ENCODE data around the gene CALCA.

Gene CALCA

DNA sequence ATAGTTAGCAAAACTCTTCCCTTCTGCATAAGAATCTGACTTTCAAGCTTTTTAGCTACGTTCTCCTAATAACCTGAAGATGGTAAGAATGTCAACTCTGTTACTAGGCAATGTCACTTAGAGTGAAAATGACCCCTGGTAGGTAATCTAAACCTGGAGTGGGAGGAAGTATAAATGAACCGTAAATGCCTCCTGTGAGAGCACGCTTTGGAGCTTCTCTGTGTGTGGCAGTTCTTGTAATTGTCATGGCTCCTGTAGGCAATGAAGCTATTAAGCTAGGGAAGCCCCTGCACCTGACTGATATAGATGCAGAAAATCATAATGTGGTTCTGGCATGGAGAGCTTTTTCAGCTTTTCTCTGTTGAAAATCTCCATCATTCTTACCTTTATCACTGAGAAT, 29.4 kb downstream of the CALCA start:
- no peak for DNase-seq (ENCODE audit: low spot score)

DNA sequence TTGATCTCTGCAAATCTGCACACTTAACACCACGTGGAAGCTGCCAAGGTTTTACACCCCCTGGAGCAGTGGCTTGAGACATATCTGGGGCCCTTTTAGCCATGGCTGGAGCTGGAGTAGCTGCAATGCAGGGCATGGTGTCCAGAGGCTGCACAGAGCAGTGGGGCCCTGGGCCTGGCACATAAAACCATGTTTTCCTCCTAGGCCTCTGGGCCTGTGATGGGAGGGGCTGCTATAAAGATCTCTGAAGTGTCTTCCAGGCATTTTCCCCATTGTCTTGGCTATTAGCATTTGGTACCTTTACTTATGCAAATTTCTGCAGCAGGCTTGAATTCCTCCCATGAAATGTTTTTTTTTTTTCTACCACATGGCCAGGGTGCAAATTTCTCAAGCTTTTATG, 33.2 kb downstream of the CALCA start:
- no peak for DNase-seq (ENCODE audit: low spot score)

DNA sequence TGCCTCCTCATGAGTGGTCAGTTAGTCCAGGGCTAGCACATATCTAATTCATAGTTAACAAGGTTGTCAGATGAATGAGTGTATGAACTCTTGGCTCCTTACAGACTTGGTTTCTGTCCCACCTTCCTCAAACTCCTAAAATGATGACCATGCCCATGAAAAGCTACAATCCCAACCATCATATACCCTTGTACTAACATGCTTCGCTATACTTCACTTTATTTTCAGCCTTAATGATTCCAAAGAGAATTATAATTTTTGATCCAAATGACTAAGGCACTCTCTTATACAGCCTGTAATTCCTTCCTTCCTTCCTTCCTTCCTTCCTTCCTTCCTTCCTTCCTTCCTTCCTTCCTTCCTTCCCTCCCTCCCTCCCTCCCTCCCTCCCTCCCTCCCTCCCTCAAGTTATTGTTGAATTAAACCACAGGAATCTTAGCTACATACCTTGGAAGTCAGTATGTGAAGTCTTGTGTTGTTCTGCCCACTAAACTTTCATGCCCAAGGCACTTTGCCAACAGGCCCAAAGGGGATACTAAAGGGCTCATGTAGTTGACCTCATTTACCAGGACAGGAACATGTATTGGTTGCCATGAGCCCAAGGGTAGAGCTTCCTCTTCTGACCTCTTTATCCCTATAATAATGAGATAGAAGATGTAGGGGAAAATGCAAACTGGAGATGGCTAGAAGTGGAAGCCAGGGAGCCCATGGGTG, 37.4 kb downstream of the CALCA start:
- DNase-seq (ENCODE audit: low spot score): no peak

DNA sequence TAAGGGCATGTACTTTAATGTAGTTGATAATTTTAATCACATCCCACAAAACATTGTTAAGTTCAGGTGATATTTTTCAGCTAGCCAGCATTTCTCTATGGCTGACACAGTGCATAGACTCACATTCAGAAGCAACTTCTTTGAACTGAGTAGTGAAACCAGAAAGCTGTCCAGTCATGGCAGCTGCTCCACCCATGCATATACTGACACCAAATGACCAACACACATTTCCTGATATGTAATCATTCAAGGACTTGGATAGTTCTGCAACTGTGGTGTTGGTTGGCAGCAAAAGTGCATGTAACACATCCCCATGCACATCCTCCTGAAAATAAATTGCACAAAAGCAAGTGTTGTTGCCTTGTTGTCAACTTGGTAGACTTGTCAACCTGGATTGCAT, 39.7 kb downstream of the CALCA start:
- no peak for DNase-seq (ENCODE audit: low spot score)

DNA sequence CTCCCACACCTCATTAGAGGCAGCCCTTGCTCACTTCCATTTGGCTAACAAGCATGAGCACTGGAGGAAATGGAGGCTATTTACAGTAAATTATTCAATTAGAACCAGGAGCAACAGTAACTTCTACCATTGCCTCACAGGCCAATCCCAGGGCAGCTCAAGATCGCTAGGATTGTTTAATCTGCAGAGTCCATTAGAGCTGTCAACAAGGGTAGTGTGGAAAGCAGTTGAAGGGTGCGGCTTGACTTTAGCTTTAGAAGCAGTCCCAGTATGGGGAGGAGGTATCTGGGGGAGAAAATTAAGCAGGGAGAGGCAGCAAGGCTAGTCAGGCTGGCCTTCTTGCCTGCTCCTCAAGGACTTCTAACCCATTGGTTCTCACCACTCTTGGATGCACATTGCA, 41.8 kb downstream of the CALCA start:
- no peak for DNase-seq (ENCODE audit: low spot score)

DNA sequence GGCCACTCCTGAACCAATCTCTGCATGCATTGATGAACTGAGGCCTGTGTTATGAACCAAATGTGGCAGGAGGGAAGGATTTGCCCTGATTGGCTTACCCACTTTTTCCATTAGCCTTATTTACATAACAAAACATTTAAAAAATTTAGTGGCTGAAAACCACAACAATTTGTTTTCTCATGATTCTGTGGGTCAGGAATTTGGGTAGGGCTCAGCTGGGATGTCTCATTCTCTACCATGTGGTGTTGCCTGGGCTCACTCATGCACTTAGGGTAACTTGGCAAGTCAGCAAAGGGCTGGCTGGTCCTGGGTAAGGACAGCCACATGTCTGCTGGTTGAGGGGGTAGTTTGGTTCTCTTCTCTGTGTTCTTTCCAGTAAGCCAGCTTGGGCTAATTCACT, 45.0 kb downstream of the CALCA start:
- DNase-seq (ENCODE audit: low spot score): no peak

DNA sequence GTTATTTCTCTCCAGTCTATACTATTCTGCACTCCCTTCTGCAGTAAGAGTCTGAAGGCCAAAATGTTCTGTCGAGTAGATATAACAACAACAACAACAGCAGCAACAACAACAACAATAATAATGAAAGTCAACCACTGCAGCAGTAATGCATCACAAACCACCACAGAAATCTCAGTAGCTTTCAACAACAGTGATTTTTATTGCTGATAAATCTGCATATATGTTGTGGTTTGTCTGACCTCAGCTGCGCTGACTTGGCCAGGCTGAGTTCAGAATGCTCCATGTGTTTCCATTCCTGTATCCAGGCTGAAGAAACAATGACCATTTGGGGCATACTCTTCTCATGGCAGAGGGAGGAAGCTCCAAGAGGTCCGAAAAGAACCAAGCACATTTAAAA, 47.8 kb downstream of the CALCA start:
- DNase-seq (ENCODE audit: low spot score): no peak

All from HuH-7 (cell line).